ENCODE measurements around the gene KCNMA1. TPM values are rescaled to one million over a fixed set of nuclear protein-coding genes. Genes with fewer than 3 reads are reported as not detected.

The KCNMA1 gene
- total RNA-seq, 1 donor: 106 TPM

DNA sequence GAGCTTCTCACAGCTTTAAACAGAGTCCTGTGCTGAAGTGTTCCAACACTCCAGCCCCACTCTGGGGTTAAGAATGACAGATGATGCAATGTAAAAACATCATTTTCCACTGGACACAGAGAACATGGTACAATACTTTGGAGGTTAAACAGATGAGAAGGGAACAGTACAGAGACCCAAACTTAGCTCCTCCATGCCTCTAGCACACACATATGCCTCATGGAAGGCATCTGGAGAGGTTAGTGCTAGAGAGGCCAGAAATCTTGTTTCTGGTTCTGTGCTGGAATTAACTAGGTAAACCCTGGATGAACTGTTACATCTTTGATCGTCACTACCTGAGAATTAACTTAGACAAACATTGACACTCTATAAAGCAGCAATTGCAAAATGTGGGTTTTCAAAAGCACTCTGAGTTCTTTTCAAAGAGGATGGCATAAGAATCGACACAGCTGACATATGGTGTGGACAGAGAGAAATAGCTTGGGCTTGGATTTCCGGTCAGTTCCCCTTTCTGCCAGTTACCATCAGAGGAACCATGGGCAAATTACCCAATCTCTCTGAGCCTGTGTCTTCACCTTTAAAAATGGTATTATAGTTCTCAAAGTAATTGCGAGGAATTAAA is 81.9 kb downstream of the KCNMA1 start:
- TF ChIP-seq CTCF (IDR thresholded peaks at IDR 0.05; ENCODE audit: insufficient read depth, low read length): no peak
- DNase-seq (ENCODE audit: low read depth): peak; percentile 67
- no peak overlapping the region for H3K4me3 ChIP-seq (ENCODE audit: low read depth, low read length)

- no peak for DNase-seq (ENCODE audit: low read depth)
- TF ChIP-seq CTCF (IDR thresholded peaks at IDR 0.05; ENCODE audit: insufficient read depth, low read length): no peak
- no peak overlapping the region for H3K4me3 ChIP-seq (ENCODE audit: low read depth, low read length)
These were observed 82.6 kb downstream of the KCNMA1 start for GRCh38 chr10:77554996-77555397.

DNA sequence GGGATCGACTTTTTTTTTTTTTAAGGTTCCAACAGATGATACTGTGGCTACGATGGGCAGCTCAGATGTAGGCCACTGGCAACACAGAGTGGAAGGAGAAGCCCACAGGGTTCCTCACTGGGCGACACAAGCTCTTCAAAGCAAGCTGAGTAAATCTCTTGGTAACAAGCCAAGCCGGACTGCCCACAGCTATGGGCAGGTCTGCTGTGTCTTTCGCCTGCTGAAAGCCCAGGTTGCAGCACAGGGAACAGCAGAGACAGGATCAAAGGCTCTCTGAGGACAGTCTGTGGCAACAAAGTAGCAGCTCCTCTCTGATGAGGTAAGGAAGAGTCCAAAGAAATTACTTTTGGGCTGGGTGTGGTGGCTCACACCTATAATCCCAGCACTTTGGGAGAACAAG is 83.6 kb downstream of the KCNMA1 start:
- no peak for TF ChIP-seq CTCF (IDR thresholded peaks at IDR 0.05; ENCODE audit: insufficient read depth, low read length)
- no peak overlapping the region for H3K4me3 ChIP-seq (ENCODE audit: low read depth, low read length)
- no peak for DNase-seq (ENCODE audit: low read depth)

DNA sequence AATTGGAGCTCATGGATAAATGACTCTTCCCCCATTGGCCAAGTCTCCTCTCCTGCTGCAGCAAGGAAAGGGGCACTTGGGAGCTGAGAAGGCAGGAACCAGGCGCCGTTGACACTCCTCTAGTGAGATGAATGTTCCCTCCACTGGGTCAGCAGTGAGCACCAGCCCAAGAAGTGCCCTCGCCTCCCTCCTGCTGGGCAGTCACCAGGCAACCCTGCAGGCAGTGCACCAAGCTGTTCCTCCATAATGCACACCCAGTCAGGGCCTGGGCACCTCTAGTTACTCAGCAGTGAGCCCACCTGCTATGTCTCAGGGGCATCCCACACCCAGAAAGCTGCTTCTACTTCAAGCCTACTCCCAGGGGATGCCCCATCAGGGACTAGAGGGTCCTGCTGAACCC is 84.3 kb downstream of the KCNMA1 start:
- no peak for TF ChIP-seq CTCF (IDR thresholded peaks at IDR 0.05; ENCODE audit: insufficient read depth, low read length)
- no peak overlapping the region for H3K4me3 ChIP-seq (ENCODE audit: low read depth, low read length)
- DNase-seq (ENCODE audit: low read depth): no peak

GRCh38 chr10:77552252-77552651 is 85.4 kb downstream of the KCNMA1 start:
- DNase-seq (ENCODE audit: low read depth): no peak
- H3K4me3 ChIP-seq (ENCODE audit: low read depth, low read length): no peak overlapping the region
- no peak for TF ChIP-seq CTCF (IDR thresholded peaks at IDR 0.05; ENCODE audit: insufficient read depth, low read length)

- no peak for TF ChIP-seq CTCF (IDR thresholded peaks at IDR 0.05; ENCODE audit: insufficient read depth, low read length)
- no peak for DNase-seq (ENCODE audit: low read depth)
- H3K4me3 ChIP-seq (ENCODE audit: low read depth, low read length): no peak overlapping the region
These were observed 87.2 kb downstream of the KCNMA1 start for GRCh38 chr10:77550378-77550777.

GRCh38 chr10:77548671-77549070 is 88.9 kb downstream of the KCNMA1 start:
- DNase-seq (ENCODE audit: low read depth): no peak
- TF ChIP-seq CTCF (IDR thresholded peaks at IDR 0.05; ENCODE audit: insufficient read depth, low read length): no peak
- H3K4me3 ChIP-seq (ENCODE audit: low read depth, low read length): no peak overlapping the region
